MM.1S (cell line): ENCODE results near the gene DGLUCY.

ENCODE experiments used
- CTCF ChIP-seq: fragments of 300-600 bp; sonication (generic); IDR thresholded peaks from 2 replicates; pipeline ENCODE4 v1.5.1; 2016; ENCODE audit warnings: antibody characterized with exemption, low read length, mixed read lengths
- EZH2 ChIP-seq: fragments of 300-600 bp; sonication (generic); optimal IDR thresholded peaks from 2 replicates; pipeline ENCODE3; 2017; ENCODE audit warnings: low read depth, mild to moderate bottlenecking, antibody characterized with exemption, low read length, mixed read lengths

GRCh38 chr14:91140672-91141071 lies 26.8 kb downstream of the DGLUCY start:
- TF ChIP-seq CTCF (peak; percentile 15; the same call in 1 of the 2 replicates), EZH2 (no peak)
